ENCODE data around the gene JUNB. TPM values are rescaled to one million over a fixed set of nuclear protein-coding genes. Genes with fewer than 3 reads are reported as not detected.
A peak's percentile ranks its signal among the peaks of the same experiment; 100 is the strongest.

Gene JUNB
- total and polyA plus RNA-seq, 2 experiments from 2014 or later: 95.1 to 195 TPM

- in situ Hi-C loops (cut with MboI): no loop called here
- peaks cover 6% of the 10 kb centered on the region; the same call in 1 of the 2 replicates for H3K4me1 ChIP-seq (ENCODE audit: insufficient read depth)
- H3F3A ChIP-seq (ENCODE audit: insufficient read depth): peaks cover 14% of the 10 kb centered on the region; the same call in 1 of the 2 replicates
- H3K9me2 ChIP-seq (ENCODE audit: insufficient read depth): no peaks in the 10 kb centered on the region
- no peaks in the 10 kb centered on the region for H3K9me3 ChIP-seq (ENCODE audit: low read depth)
- H3K27me3 ChIP-seq (replicated peaks; ENCODE audit: insufficient read depth): no peaks in the 10 kb centered on the region
- TF ChIP-seq EZH2phosphoT487 (IDR thresholded peaks at IDR 0.05; ENCODE audit: insufficient read depth, low read depth): no peak
- TF ChIP-seq EZH2 (IDR thresholded peaks at IDR 0.05; ENCODE audit: insufficient read depth, poor library complexity, severe bottlenecking): no peak
- no peak overlapping the region for H3K4me3 ChIP-seq
- no peak overlapping the region for H3K27ac ChIP-seq
- H3K36me3 ChIP-seq (ENCODE audit: low read depth): no peaks in the 10 kb centered on the region
- no peaks in the 10 kb centered on the region for H3K79me2 ChIP-seq (ENCODE audit: insufficient read depth)
- DNase-seq: no peak
- H2AFZ ChIP-seq: no peak overlapping the region
- H4K20me1 ChIP-seq (ENCODE audit: insufficient read depth): no peaks in the 10 kb centered on the region
- 76 to 82% methylated on average over 22 to 37 of the region's 37 CpGs for WGBS, 2 experiments (ENCODE audit: low coverage in 1 of 2, low lambda C conversion rate in 2 of 2, missing lambda C conversion rate in 2 of 2)
- no peak overlapping the region for H3K4me2 ChIP-seq (ENCODE audit: unreplicated experiment)
- H3K9ac ChIP-seq: no peak overlapping the region
These were observed 21.6 kb upstream of the JUNB start for GRCh38 chr19:12769689-12770088.

- 95 to 97% methylated on average over 12 to 13 of the region's 13 CpGs for WGBS, 2 experiments (ENCODE audit: low coverage in 1 of 2, low lambda C conversion rate in 2 of 2, missing lambda C conversion rate in 2 of 2)
- DNase-seq: no peak
- H3K4me2 ChIP-seq (ENCODE audit: unreplicated experiment): no peak overlapping the region
These were observed 20.4 kb upstream of the JUNB start for GRCh38 chr19:12770922-12771321.

GRCh38 chr19:12772323-12772722, 19.0 kb upstream of the JUNB start:
- Histone ChIP-seq H2AFZ (no peak overlapping the region), H4K20me1 (ENCODE audit: insufficient read depth) (no peaks in the 10 kb centered on the region), H3K27me3 (replicated peaks; ENCODE audit: insufficient read depth) (no peaks in the 10 kb centered on the region), H3K27ac (no peak overlapping the region), H3K36me3 (ENCODE audit: low read depth) (no peaks in the 10 kb centered on the region), H3F3A (ENCODE audit: insufficient read depth) (peaks cover 14% of the 10 kb centered on the region; the same call in 1 of the 2 replicates), H3K4me2 (ENCODE audit: unreplicated experiment) (no peak overlapping the region), H3K9me3 (ENCODE audit: low read depth) (no peaks in the 10 kb centered on the region), H3K9ac (no peak overlapping the region), H3K79me2 (ENCODE audit: insufficient read depth) (no peaks in the 10 kb centered on the region), H3K4me3 (no peak overlapping the region), H3K4me1 (ENCODE audit: insufficient read depth) (peaks cover 6% of the 10 kb centered on the region; the same call in 1 of the 2 replicates), H3K9me2 (ENCODE audit: insufficient read depth) (no peaks in the 10 kb centered on the region)
- no peak for TF ChIP-seq EZH2 (IDR thresholded peaks at IDR 0.05; ENCODE audit: insufficient read depth, poor library complexity, severe bottlenecking)
- TF ChIP-seq EZH2phosphoT487 (IDR thresholded peaks at IDR 0.05; ENCODE audit: insufficient read depth, low read depth): no peak
- WGBS, 2 experiments (ENCODE audit: low coverage in 1 of 2, low lambda C conversion rate in 2 of 2, missing lambda C conversion rate in 2 of 2): 32% methylated on average over 4 of the region's 4 CpGs
- DNase-seq: no peak
- in situ Hi-C loops (cut with MboI): no loop called here

More at GRCh38 chr19:12770922-12771321, 20.4 kb upstream of the JUNB start:
- H3K36me3 ChIP-seq (ENCODE audit: low read depth): no peaks in the 10 kb centered on the region
- no peaks in the 10 kb centered on the region for H3K9me3 ChIP-seq (ENCODE audit: low read depth)
- H3F3A ChIP-seq (ENCODE audit: insufficient read depth): peaks cover 14% of the 10 kb centered on the region; the same call in 1 of the 2 replicates
- in situ Hi-C loops (cut with MboI): no loop called here
- H3K4me1 ChIP-seq (ENCODE audit: insufficient read depth): peaks cover 6% of the 10 kb centered on the region; the same call in 1 of the 2 replicates
- H4K20me1 ChIP-seq (ENCODE audit: insufficient read depth): no peaks in the 10 kb centered on the region
- H3K9me2 ChIP-seq (ENCODE audit: insufficient read depth): no peaks in the 10 kb centered on the region
- H2AFZ ChIP-seq: no peak overlapping the region
- no peak overlapping the region for H3K27ac ChIP-seq
- no peaks in the 10 kb centered on the region for H3K79me2 ChIP-seq (ENCODE audit: insufficient read depth)
- no peak overlapping the region for H3K4me3 ChIP-seq
- TF ChIP-seq EZH2phosphoT487 (IDR thresholded peaks at IDR 0.05; ENCODE audit: insufficient read depth, low read depth) (no peak), EZH2 (IDR thresholded peaks at IDR 0.05; ENCODE audit: insufficient read depth, poor library complexity, severe bottlenecking) (no peak)
- no peak overlapping the region for H3K9ac ChIP-seq
- no peaks in the 10 kb centered on the region for H3K27me3 ChIP-seq (replicated peaks; ENCODE audit: insufficient read depth)

- Histone ChIP-seq H4K20me1 (ENCODE audit: insufficient read depth) (no peaks in the 10 kb centered on the region), H2AFZ (no peak overlapping the region), H3K9ac (no peak overlapping the region), H3K27ac (no peak overlapping the region), H3K4me1 (ENCODE audit: insufficient read depth) (peaks cover 6% of the 10 kb centered on the region; the same call in 1 of the 2 replicates), H3K79me2 (ENCODE audit: insufficient read depth) (no peaks in the 10 kb centered on the region), H3K9me2 (ENCODE audit: insufficient read depth) (no peaks in the 10 kb centered on the region), H3K27me3 (replicated peaks; ENCODE audit: insufficient read depth) (no peaks in the 10 kb centered on the region), H3K9me3 (ENCODE audit: low read depth) (no peaks in the 10 kb centered on the region), H3K4me3 (no peak overlapping the region), H3K4me2 (ENCODE audit: unreplicated experiment) (no peak overlapping the region), H3F3A (ENCODE audit: insufficient read depth) (peaks cover 17% of the 10 kb centered on the region; the same call in 1 of the 2 replicates), H3K36me3 (ENCODE audit: low read depth) (no peaks in the 10 kb centered on the region)
- peak; percentile 65 for DNase-seq
- no peak for TF ChIP-seq EZH2phosphoT487 (IDR thresholded peaks at IDR 0.05; ENCODE audit: insufficient read depth, low read depth)
- TF ChIP-seq EZH2 (IDR thresholded peaks at IDR 0.05; ENCODE audit: insufficient read depth, poor library complexity, severe bottlenecking): no peak
- in situ Hi-C loops (cut with MboI): no loop called here
- 75 to 88% methylated on average over 2 of the region's 2 CpGs for WGBS, 2 experiments (ENCODE audit: low coverage in 1 of 2, low lambda C conversion rate in 2 of 2, missing lambda C conversion rate in 2 of 2)
These were observed 17.7 kb upstream of the JUNB start for GRCh38 chr19:12773571-12773970.

All from GM23248 (cell line).